Immature natural killer cell (primary cell): ENCODE data around the gene LRRC8D. TPM values are rescaled to one million over a fixed set of nuclear protein-coding genes. Genes with fewer than 3 reads are reported as not detected.

Experiments used
- DNase-seq, 3 donors: peaks; one replicate each; pipeline ENCODE4 v3.0.0; 2022; ENCODE audit warnings: mixed read lengths in 1 of 3
- H3K27ac Mint-ChIP-seq, 6 donors: one replicate each; pipeline ENCODE4 v1.8.0; 2020; ENCODE audit warnings: mixed read lengths in 6 of 6, mild to moderate bottlenecking in 5 of 6, inconsistent platforms in 4 of 6, moderate library complexity in 3 of 6
- H3K27me3 Mint-ChIP-seq, 3 donors: one replicate each; pipeline ENCODE4 v1.8.0; 2020 to 2021; ENCODE audit warnings: low read depth in 3 of 3, mild to moderate bottlenecking in 3 of 3, mixed read lengths in 3 of 3, moderate library complexity in 3 of 3, inconsistent platforms in 1 of 3
- H3K36me3 Mint-ChIP-seq, 3 donors: one replicate each; pipeline ENCODE4 v1.8.0; 2020; ENCODE audit warnings: mixed read lengths in 3 of 3, inconsistent platforms in 2 of 3, mild to moderate bottlenecking in 2 of 3
- H3K4me1 Mint-ChIP-seq, 2 donors: one replicate each; pipeline ENCODE4 v1.8.0; 2020; ENCODE audit warnings: inconsistent platforms in 2 of 2, mild to moderate bottlenecking in 2 of 2, mixed read lengths in 2 of 2, moderate library complexity in 1 of 2
- H3K4me3 Mint-ChIP-seq, 5 donors: one replicate each; pipeline ENCODE4 v1.8.0; 2020; ENCODE audit warnings: mild to moderate bottlenecking in 5 of 5, mixed read lengths in 5 of 5, inconsistent platforms in 3 of 5, moderate library complexity in 3 of 5
- H3K9me3 Mint-ChIP-seq, 6 donors: one replicate each; pipeline ENCODE4 v1.8.0; 2020; ENCODE audit warnings: mild to moderate bottlenecking in 6 of 6, mixed read lengths in 6 of 6, inconsistent platforms in 4 of 6, moderate library complexity in 3 of 6
- polyA plus RNA-seq, 3 donors: library from polyadenylated mRNA; unstranded; fragments of 300-500 nt; fragmentation: Illumina TruSeq; gene quantifications; one replicate each; pipeline ENCODE4 v1.2.3, GENCODE V29; 2021

The LRRC8D gene
- polyA plus RNA-seq, 3 donors from 2014 or later = 24.7 to 40.1 (median 32.0) TPM

- Mint-ChIP-seq H3K27me3 (no peaks in the 10 kb centered on the region), H3K27ac (no peak overlapping the region), H3K9me3 (no peaks in the 10 kb centered on the region), H3K4me3 (no peak overlapping the region), H3K36me3 (no peaks in the 10 kb centered on the region), H3K4me1 (peaks cover 4 to 8% of the 10 kb centered on the region in 2 donors)
- no peak for DNase-seq
Observed at GRCh38 chr1:89799495-89799894, 21.3 kb upstream of the LRRC8D start.

- H3K4me3 Mint-ChIP-seq = no peak overlapping the region
- peak overlapping the region in 1 of 6 donors; percentile 25 for H3K27ac Mint-ChIP-seq
- H3K36me3 Mint-ChIP-seq = no peaks in the 10 kb centered on the region
Observed at GRCh38 chr1:89800022-89800655, 20.7 kb upstream of the LRRC8D start.

GRCh38 chr1:89800718-89801117, 20.1 kb upstream of the LRRC8D start:
- Mint-ChIP-seq H3K36me3 (no peaks in the 10 kb centered on the region), H3K9me3 (no peaks in the 10 kb centered on the region)

More at GRCh38 chr1:89800022-89800655, 20.7 kb upstream of the LRRC8D start:
- no peak for DNase-seq
- peaks cover 4 to 8% of the 10 kb centered on the region in 2 donors for H3K4me1 Mint-ChIP-seq
- H3K27me3 Mint-ChIP-seq = no peaks in the 10 kb centered on the region
- H3K9me3 Mint-ChIP-seq = no peaks in the 10 kb centered on the region

GRCh38 chr1:89802051-89802450, 18.8 kb upstream of the LRRC8D start:
- H3K4me3 Mint-ChIP-seq = no peak overlapping the region
- DNase-seq = no peak
- H3K27me3 Mint-ChIP-seq = no peaks in the 10 kb centered on the region
- H3K27ac Mint-ChIP-seq = no peak overlapping the region
- H3K4me1 Mint-ChIP-seq = peaks cover 4 to 8% of the 10 kb centered on the region in 2 donors
- H3K9me3 Mint-ChIP-seq = no peaks in the 10 kb centered on the region
- no peaks in the 10 kb centered on the region for H3K36me3 Mint-ChIP-seq

More at GRCh38 chr1:89800718-89801117, 20.1 kb upstream of the LRRC8D start:
- Mint-ChIP-seq H3K4me1 (peaks cover 4 to 8% of the 10 kb centered on the region in 2 donors), H3K27ac (no peak overlapping the region), H3K27me3 (no peaks in the 10 kb centered on the region), H3K4me3 (no peak overlapping the region)
- DNase-seq = no peak

GRCh38 chr1:89802841-89803240, 18.0 kb upstream of the LRRC8D start:
- Mint-ChIP-seq H3K4me1 (peaks cover 4 to 8% of the 10 kb centered on the region in 2 donors), H3K4me3 (no peak overlapping the region), H3K36me3 (no peaks in the 10 kb centered on the region), H3K27ac (no peak overlapping the region), H3K27me3 (no peaks in the 10 kb centered on the region), H3K9me3 (no peaks in the 10 kb centered on the region)
- no peak for DNase-seq

- no peaks in the 10 kb centered on the region for H3K9me3 Mint-ChIP-seq
- peaks cover 2% of the 10 kb centered on the region in 2 donors for H3K4me1 Mint-ChIP-seq
- H3K4me3 Mint-ChIP-seq = no peak overlapping the region
- H3K36me3 Mint-ChIP-seq = no peaks in the 10 kb centered on the region
- DNase-seq = peak; percentile 67 to 70 (median 68)
- H3K27ac Mint-ChIP-seq = no peak overlapping the region
- peaks cover 0 to 2% (median 0%) of the 10 kb centered on the region in 3 donors for H3K27me3 Mint-ChIP-seq
Observed at GRCh38 chr1:89804642-89805237, 16.1 kb upstream of the LRRC8D start.

GRCh38 chr1:89806616-89807015, 14.2 kb upstream of the LRRC8D start:
- Mint-ChIP-seq H3K27ac (no peak overlapping the region), H3K9me3 (no peaks in the 10 kb centered on the region), H3K4me3 (no peak overlapping the region), H3K4me1 (no peaks in the 10 kb centered on the region), H3K36me3 (no peaks in the 10 kb centered on the region), H3K27me3 (peaks cover 0 to 2% (median 0%) of the 10 kb centered on the region in 3 donors)
- DNase-seq = no peak

- no peaks in the 10 kb centered on the region for H3K4me1 Mint-ChIP-seq
- no peaks in the 10 kb centered on the region for H3K9me3 Mint-ChIP-seq
- no peaks in the 10 kb centered on the region for H3K36me3 Mint-ChIP-seq
- no peak overlapping the region for H3K27ac Mint-ChIP-seq
- DNase-seq = no peak
- H3K4me3 Mint-ChIP-seq = no peak overlapping the region
- peaks cover 0 to 2% (median 1%) of the 10 kb centered on the region in 3 donors for H3K27me3 Mint-ChIP-seq
Observed at GRCh38 chr1:89807503-89807902, 13.3 kb upstream of the LRRC8D start.

- no peak for DNase-seq
- H3K9me3 Mint-ChIP-seq = no peaks in the 10 kb centered on the region
- no peak overlapping the region for H3K4me3 Mint-ChIP-seq
- no peaks in the 10 kb centered on the region for H3K4me1 Mint-ChIP-seq
- H3K27ac Mint-ChIP-seq = no peak overlapping the region
- H3K36me3 Mint-ChIP-seq = peaks cover 0 to 2% (median 0%) of the 10 kb centered on the region in 3 donors
- H3K27me3 Mint-ChIP-seq = peaks cover 0 to 2% (median 1%) of the 10 kb centered on the region in 3 donors
Observed at GRCh38 chr1:89807983-89808382, 12.8 kb upstream of the LRRC8D start.

- H3K4me1 Mint-ChIP-seq = no peaks in the 10 kb centered on the region
- peaks cover 0 to 4% (median 0%) of the 10 kb centered on the region in 3 donors for H3K36me3 Mint-ChIP-seq
- DNase-seq = no peak
- H3K27ac Mint-ChIP-seq = no peak overlapping the region
- peaks cover 0 to 4% (median 1%) of the 10 kb centered on the region in 3 donors for H3K27me3 Mint-ChIP-seq
- no peaks in the 10 kb centered on the region for H3K9me3 Mint-ChIP-seq
- H3K4me3 Mint-ChIP-seq = no peak overlapping the region
Observed at GRCh38 chr1:89808441-89809117, 12.3 kb upstream of the LRRC8D start.

- Mint-ChIP-seq H3K4me1 (no peaks in the 10 kb centered on the region), H3K27ac (no peak overlapping the region), H3K4me3 (no peak overlapping the region), H3K27me3 (peaks cover 0 to 7% (median 1%) of the 10 kb centered on the region in 3 donors), H3K36me3 (peaks cover 0 to 4% (median 0%) of the 10 kb centered on the region in 3 donors), H3K9me3 (no peaks in the 10 kb centered on the region)
- no peak for DNase-seq
Observed at GRCh38 chr1:89809556-89809955, 11.3 kb upstream of the LRRC8D start.

GRCh38 chr1:89810302-89810701, 10.5 kb upstream of the LRRC8D start:
- peaks cover 0 to 4% (median 0%) of the 10 kb centered on the region in 3 donors for H3K36me3 Mint-ChIP-seq
- peaks cover 0 to 10% (median 1%) of the 10 kb centered on the region in 3 donors for H3K27me3 Mint-ChIP-seq
- no peak overlapping the region for H3K4me3 Mint-ChIP-seq
- H3K4me1 Mint-ChIP-seq = no peaks in the 10 kb centered on the region
- H3K9me3 Mint-ChIP-seq = no peaks in the 10 kb centered on the region
- H3K27ac Mint-ChIP-seq = no peak overlapping the region
- no peak for DNase-seq

GRCh38 chr1:89810880-89811279, 10.0 kb upstream of the LRRC8D start:
- Mint-ChIP-seq H3K27ac (no peak overlapping the region), H3K4me1 (no peaks in the 10 kb centered on the region), H3K4me3 (no peak overlapping the region), H3K27me3 (peaks cover 1 to 10% (median 3%) of the 10 kb centered on the region in 3 donors), H3K36me3 (peaks cover 0 to 4% (median 0%) of the 10 kb centered on the region in 3 donors), H3K9me3 (no peaks in the 10 kb centered on the region)
- no peak for DNase-seq

GRCh38 chr1:89812992-89813391, 7.8 kb upstream of the LRRC8D start:
- peaks cover 3 to 10% (median 3%) of the 10 kb centered on the region in 3 donors for H3K27me3 Mint-ChIP-seq
- no peaks in the 10 kb centered on the region for H3K4me1 Mint-ChIP-seq
- no peak overlapping the region for H3K27ac Mint-ChIP-seq
- H3K9me3 Mint-ChIP-seq = no peaks in the 10 kb centered on the region
- H3K4me3 Mint-ChIP-seq = no peak overlapping the region
- DNase-seq = no peak
- peaks cover 0 to 4% (median 0%) of the 10 kb centered on the region in 3 donors for H3K36me3 Mint-ChIP-seq
